HTR-8/SVneo (cell line): Measurements from ENCODE around the gene TMEM127.
"Not testable (repeated sequence)": the region's sequence is repeated elsewhere in the genome, so short reads cannot be mapped to it uniquely, and the experiment has no call there.

Experiments used
- DNase-seq: peaks from one replicate; pipeline ENCODE4 v3.0.0; 2011; ENCODE audit warnings: low spot score, mixed read lengths; ENCODE audit not compliant: insufficient read length
- FAIRE-seq: peaks from 2 replicates; lab custom pipeline; 2011; peaks lifted over from hg19 to GRCh38; lab: Jason Lieb, UNC

The TMEM127 gene

GRCh38 chr2:96264656-96265348 lies 995 bp downstream of the TMEM127 start:
- FAIRE-seq (no peak), DNase-seq (peak; percentile 75)

DNA sequence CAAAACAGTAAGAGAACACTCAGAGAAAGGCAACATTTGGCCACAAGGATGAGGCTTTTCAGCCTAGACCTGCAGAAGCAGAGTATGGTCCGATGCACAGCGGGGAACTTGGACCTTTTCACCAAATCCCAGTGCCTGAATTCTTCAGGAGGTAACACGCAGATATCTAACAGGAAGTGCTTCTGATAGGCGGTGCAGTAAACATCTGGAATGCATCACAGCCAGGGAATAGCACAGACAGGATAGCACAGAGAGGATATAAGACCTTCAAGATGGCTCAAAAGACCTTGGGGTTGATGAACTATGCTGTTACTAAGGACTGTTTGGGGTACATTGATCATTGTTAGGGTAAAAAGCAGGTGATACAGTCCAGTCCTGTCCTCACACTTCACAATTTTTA lies 1.7 kb downstream of the TMEM127 start:
- DNase-seq (no peak), FAIRE-seq (no peak)

DNA sequence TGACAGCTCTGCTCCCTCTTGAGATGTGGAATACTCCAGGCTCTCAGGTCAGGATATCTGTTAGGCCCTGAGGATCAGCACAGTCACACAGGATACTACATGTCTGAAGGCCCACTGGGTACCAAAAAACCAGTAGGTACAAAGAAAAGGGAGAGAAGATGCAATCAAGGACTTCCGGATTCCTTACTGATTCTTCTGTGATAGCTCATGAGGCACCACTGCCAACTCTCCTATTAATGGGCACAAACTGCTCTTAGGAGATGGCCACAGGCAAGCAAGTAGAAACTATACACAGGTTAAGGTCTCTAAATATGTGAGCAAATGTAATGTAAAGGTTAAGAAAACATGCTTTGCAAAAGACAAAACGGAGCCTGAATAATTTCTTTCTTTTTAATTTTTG lies 3.5 kb downstream of the TMEM127 start:
- no peak for FAIRE-seq
- no peak for DNase-seq

DNA sequence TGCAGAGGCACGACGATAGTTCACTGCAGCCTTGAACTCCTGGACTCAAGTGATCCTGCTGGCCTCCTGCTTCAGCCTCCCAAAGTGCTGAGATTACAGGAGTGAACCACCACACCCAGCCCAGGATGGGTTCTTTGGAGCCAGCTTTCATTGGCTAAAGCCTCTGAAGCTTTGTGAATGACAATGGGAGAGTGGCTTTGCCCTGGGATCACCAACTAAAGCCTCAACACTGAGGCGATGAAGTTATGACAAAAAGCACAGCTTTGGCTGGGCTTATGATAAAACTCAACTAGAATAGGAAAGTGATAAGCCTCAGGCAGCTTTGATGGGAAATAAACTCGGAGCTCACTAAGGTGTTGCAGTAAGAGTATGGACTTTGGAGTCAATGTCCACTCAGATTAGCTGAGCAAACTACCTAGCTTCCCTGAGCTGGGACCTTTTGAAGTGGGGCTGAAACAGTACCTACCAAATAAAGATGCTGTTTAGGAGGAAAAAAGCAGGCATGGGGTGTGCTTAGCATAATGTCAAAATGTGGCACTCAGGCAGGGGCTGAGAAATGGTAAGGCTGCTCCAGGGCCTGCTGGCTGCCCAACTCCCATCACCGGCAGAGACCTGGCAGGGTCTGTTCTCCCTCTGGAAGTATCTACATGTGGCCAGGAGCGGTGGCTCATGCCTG lies 4.3 kb downstream of the TMEM127 start:
- FAIRE-seq (no peak), DNase-seq (no peak)

- peak; percentile 95 for DNase-seq
- FAIRE-seq = peak; percentile 98
These were observed 5.2 kb downstream of the TMEM127 start for GRCh38 chr2:96260387-96261260.

DNA sequence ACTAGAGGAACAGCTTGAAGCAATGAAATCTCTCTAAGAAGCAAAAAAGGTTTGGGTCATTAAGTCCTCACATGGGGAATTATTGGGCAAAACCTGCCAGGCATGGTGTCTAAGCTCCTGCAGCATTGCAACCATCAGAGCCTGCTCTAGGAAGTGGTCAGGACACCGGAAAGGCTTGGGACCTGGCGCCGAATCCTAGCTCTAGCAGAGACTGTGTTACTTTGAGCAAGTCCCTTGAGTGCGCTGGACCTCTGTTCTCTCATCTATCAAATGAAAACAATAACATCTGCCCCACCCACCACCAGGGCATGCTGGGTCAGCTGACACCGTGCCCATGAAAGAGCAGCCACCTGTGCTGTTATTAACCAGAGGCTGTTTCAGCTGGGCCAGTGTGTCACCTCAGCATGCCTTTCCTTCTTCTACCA lies 6.3 kb downstream of the TMEM127 start:
- no peak for DNase-seq
- FAIRE-seq = peak; percentile 58

DNA sequence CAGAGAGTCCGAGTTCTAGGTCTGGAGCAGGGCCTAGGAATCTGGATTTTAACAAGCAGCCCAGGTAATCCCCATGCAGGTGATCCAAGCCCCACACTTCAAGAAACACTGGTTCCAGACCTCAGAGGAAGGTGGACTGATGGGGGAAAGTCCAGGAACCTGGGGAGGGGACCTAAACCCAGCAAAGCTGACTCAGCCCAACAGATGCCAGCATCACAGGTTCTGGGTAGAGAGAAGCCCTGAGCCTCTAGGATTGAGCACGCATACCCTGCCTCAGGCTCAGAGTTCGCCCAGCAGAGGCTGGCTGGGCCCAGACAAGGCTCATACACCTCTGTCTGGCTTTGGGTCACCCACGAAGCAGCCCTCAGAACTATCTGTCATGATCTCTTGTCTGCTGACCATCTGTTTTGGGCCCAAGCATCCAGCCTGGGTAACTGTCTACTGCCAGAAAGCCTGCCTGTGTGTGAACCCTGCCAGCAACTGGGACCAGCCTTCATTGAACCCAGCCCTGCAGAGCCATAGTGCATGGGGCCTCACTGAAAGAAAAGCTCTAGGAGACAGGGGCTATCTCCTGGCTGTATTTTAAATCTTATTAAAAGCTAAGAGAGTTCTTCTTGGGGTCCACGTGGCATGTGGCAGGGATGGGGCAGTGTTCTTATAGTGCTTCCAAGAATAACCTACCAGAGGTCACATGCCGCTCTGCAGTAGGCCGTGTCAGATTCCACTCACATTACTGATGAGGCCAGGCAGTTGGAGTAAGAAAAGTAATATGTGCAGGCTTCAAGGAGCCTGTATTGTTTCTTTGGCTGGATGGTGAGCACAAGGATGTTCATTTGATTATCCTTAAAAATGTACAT lies 7.4 kb downstream of the TMEM127 start:
- FAIRE-seq (no peak), DNase-seq (no peak)

GRCh38 chr2:96257744-96258143 lies 8.1 kb downstream of the TMEM127 start:
- not testable (repeated sequence) for DNase-seq, FAIRE-seq

DNA sequence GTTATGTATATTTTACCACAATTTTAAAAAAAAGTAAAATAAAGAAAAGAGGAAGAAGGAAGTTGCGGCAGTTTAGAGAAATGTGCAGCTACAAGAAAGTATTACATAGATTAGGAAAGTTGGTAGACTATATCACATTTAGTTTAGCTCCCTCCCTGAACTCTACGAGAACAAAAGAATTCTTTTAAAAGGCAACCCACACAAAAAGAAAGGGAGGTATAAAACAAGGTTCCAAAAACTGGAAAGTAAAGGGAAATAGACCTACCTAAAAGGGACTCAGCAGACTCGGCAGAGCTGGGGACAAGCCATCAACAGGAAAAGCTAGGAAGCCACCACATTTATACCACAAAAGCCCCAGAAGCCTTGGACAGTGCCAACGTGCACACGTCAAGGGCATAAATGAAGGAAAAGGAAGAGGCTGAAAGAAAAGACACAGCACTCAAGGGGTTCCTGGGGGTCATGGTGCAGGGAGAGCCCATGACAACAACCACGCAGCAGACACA lies 9.1 kb downstream of the TMEM127 start:
- DNase-seq = no peak

DNA sequence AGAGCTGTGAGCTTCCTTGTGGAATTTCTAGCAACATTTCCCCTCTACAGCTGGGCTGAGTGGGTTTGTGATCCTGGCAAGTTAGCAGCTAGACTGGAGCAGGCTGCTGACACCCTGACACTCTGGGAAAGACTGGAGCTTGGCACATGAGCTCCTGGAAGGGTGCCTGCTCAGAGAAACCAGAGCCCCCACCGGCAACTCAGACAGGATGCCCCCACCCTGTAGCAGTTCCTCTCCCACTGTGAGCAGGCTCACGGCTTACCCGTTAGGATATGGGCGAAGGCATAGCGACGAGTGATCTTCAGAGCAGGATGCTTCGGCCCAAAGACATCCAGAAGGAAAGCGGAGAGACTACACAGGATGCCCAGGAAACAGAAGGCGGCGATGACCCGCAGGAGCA lies 11.2 kb downstream of the TMEM127 start:
- DNase-seq (no peak), FAIRE-seq (no peak)

More for the DNA sequence above, 9.1 kb downstream of the TMEM127 start:
- FAIRE-seq = no peak

- FAIRE-seq = no peak
- DNase-seq = no peak
These were observed 12.8 kb downstream of the TMEM127 start for GRCh38 chr2:96253006-96253405.

DNA sequence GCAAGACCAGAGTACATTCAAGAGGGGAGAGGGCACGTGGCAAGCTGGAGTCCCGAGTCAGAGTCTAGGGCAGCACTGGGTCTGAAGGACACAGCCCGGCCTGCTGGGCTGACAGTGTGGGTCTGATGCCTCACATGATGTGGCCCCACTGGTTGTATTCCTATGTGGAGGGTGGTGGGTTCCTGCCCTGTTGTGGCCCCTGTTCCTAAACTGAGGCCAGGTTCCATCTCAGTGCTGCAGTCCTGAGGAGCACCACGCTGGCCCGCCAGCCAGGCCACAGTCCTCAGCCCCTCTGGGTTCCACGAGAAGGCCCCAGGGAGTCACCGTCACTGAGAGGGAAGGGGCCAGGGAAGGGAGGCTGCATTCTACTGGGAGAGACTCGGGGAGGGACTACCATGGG lies 13.3 kb downstream of the TMEM127 start:
- no peak for DNase-seq
- FAIRE-seq = no peak

GRCh38 chr2:96251721-96252292 lies 14.0 kb downstream of the TMEM127 start:
- DNase-seq = peak; percentile 99
- peak; percentile 87 for FAIRE-seq

DNA sequence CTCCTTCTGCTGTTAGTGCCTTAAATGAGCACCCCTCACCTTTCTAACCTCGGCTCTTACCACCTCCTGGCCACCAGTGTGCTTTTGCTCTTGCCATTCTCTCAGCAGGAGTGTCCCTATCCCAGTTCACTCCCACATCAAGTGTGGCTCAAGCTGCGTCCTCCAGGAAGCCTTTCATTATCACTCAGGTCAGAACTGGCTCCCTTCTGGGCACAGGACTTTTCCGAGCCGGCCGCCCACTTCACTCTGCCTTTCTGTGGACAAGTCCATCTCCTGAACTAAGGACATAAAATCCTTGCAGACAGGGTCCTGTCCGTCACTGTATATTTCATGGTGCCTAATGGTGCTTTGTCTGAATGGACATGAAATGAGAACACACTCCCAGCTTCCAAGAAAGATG lies 15.6 kb downstream of the TMEM127 start:
- FAIRE-seq (peak; percentile 26), DNase-seq (no peak)

- FAIRE-seq (no peak), DNase-seq (no peak)
These were observed 16.1 kb downstream of the TMEM127 start for GRCh38 chr2:96249654-96250053.

GRCh38 chr2:96248624-96249023 lies 17.2 kb downstream of the TMEM127 start:
- DNase-seq = no peak
- FAIRE-seq = no peak

DNA sequence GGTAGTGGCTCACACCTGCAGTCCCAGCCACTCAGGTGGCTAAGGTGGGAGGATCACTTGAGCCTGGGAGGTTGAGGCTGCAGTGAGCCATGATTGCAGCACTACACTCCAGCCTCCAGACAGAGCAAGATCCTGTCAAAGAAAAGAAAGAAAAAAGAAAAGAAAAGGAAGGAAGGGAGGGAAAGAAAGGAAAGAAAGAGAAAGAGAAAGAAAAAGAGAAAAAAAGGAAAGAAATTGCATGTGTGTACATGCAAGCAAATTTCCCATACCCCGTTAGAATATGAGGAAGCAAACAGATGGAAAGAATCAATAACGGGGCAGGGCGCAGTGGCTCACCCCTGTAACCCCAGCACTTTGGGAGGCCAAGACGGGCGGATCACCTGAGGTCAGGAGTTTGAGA lies 17.9 kb downstream of the TMEM127 start:
- DNase-seq = no peak
- FAIRE-seq = no peak

DNA sequence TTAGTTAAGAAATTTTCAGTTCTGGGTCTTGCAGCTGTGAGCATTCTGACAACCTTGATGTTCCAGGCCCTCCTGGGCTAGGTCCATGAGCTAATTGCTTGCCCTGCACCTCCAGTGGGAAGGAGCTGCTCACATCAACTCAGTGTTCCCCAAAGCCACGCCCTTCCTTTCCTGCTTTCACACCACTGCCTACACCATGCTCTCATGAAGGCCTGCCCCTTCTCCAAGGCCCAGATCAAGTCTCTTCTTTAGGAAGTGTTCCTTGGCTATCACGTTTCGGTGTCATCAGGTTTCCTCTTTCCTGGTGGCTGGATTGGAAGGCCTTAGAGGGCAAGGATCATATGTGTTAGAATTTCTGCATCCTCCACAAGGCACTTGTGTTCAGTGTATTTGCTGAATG lies 18.8 kb downstream of the TMEM127 start:
- DNase-seq (no peak), FAIRE-seq (no peak)

- no peak for DNase-seq
These were observed 20.0 kb downstream of the TMEM127 start for GRCh38 chr2:96245609-96246390.

More at GRCh38 chr2:96245609-96246390, 20.0 kb downstream of the TMEM127 start:
- no peak for FAIRE-seq
